HepG2 (cell line): ENCODE measurements around the gene AKR7A3. TPM values are rescaled to one million over a fixed set of nuclear protein-coding genes. Genes with fewer than 3 reads are reported as not detected.

Experiments used
- ATAC-seq: fragments of 200-7000 bp; cut with Tn5 transposase; 3 replicates; pipeline ENCODE4 v1.9.1; 2020; ENCODE audit warnings: mild to moderate bottlenecking, moderate library complexity
- BruUV-seq: library from RNA; stranded (reverse); fragments of 400-500 nt; replicated peaks from 2 replicates; lab custom pipeline; 2021; lab: Mats Ljungman, UMichigan
- CTCF ChIA-PET: fragments of 300-600 bp; formaldehyde crosslinking; extraction: SDS; loops from one replicate; lab custom pipeline; 2021; ENCODE audit warnings: low total read pairs, inconsistent platforms, low intra/inter-chr PET ratio; lab: Yijun Ruan, JAX
- POLR2A ChIA-PET: fragments of 350-600 bp; sonication (Branson Sonifier 250); formaldehyde crosslinking; loops from one replicate; lab custom pipeline; 2020; ENCODE audit warnings: antibody characterized with exemption, inconsistent platforms; lab: Yijun Ruan, JAX
- DNase-seq: peaks from one replicate; pipeline ENCODE4 v3.0.0-alpha.2; 2015; ENCODE audit warnings: low spot score
- FAIRE-seq: peaks from 3 replicates; lab custom pipeline; 2011; peaks lifted over from hg19 to GRCh38; lab: Jason Lieb, UNC
- H2AFZ ChIP-seq: one replicate; pipeline ENCODE4 v1.6.1; 2011; ENCODE audit warnings: low read length, inconsistent platforms
- H3K27ac ChIP-seq: fragments of 300-600 bp; 3 replicates; pipeline ENCODE4 v1.8.0; 2011; ENCODE audit warnings: mixed run types, mild to moderate bottlenecking, mixed read lengths, low read length, inconsistent platforms; ENCODE audit not compliant: insufficient read depth; ENCODE audit errors: extremely low read length
- H3K27me3 ChIP-seq, 2 experiments: fragments of 200-600 bp in 1 of 2; 2 replicates in 1 of 2; 3 replicates in 1 of 2; pipeline versions ENCODE4 v1.6.0 to v1.8.0; 2011; ENCODE audit warnings: low read length in 2 of 2, mild to moderate bottlenecking in 2 of 2, moderate library complexity in 2 of 2, inconsistent platforms in 1 of 2; ENCODE audit not compliant: insufficient read depth in 2 of 2, control insufficient read depth in 1 of 2
- H3K36me3 ChIP-seq, 2 experiments: fragments of 200-600 bp in 1 of 2; replicated peaks in 1 of 2; 2 replicates in 1 of 2; 3 replicates in 1 of 2; pipeline versions ENCODE4 v1.5.1 to v1.8.0; 2011; ENCODE audit warnings: low read length in 2 of 2, inconsistent platforms in 1 of 2; ENCODE audit not compliant: insufficient read depth in 2 of 2, control insufficient read depth in 1 of 2
- H3K4me1 ChIP-seq: 2 replicates; pipeline ENCODE4 v1.5.1; 2012; ENCODE audit warnings: low read length, inconsistent platforms; ENCODE audit not compliant: insufficient read depth
- H3K4me2 ChIP-seq: 2 replicates; pipeline ENCODE4 v1.6.0; 2011; ENCODE audit warnings: low read depth, low read length, inconsistent platforms
- H3K4me3 ChIP-seq, 3 experiments: fragments of 200-600 bp in 1 of 3; sonication (generic), shearing (Covaris generic) in 1 of 3; replicated peaks in 1 of 3; 2 replicates each; pipeline ENCODE4 v1.5.1; 2011 to 2016; ENCODE audit warnings: low read length in 3 of 3, inconsistent platforms in 2 of 3, low read depth in 2 of 3, mild to moderate bottlenecking in 2 of 3, control low read depth in 1 of 3, mixed read lengths in 1 of 3; ENCODE audit not compliant: insufficient read depth in 1 of 3
- H3K79me2 ChIP-seq: one replicate; pipeline ENCODE4 v1.6.1; 2011; ENCODE audit warnings: low read length, inconsistent platforms; ENCODE audit not compliant: insufficient read depth
- H3K9ac ChIP-seq: 2 replicates; pipeline ENCODE4 v1.6.0; 2011; ENCODE audit warnings: mild to moderate bottlenecking, low read depth, low read length, inconsistent platforms; ENCODE audit not compliant: insufficient read depth
- H3K9me3 ChIP-seq: 2 replicates; pipeline ENCODE4 v1.5.1; 2012; ENCODE audit warnings: mild to moderate bottlenecking, low read length
- H4K20me1 ChIP-seq: 2 replicates; pipeline ENCODE4 v1.6.0; 2011; ENCODE audit warnings: inconsistent platforms, mild to moderate bottlenecking, low read length, moderate library complexity; ENCODE audit not compliant: insufficient read depth
- AGO2 ChIP-seq: fragments of 200-400 bp; formaldehyde crosslinking; optimal IDR thresholded peaks from 2 replicates; pipeline ENCODE3; 2017; ENCODE audit warnings: mild to moderate bottlenecking, low read depth, low read length, moderate library complexity
- ARNTL ChIP-seq: sonication (generic); formaldehyde crosslinking; IDR thresholded peaks from 2 replicates; pipeline ENCODE4 v1.4.0; 2020; ENCODE audit warnings: mild to moderate bottlenecking, missing genetic modification reagents
- BRD4 ChIP-seq: sonication (generic); formaldehyde crosslinking; IDR thresholded peaks from 2 replicates; pipeline ENCODE4 v1.4.0; 2020; ENCODE audit warnings: missing genetic modification reagents
- CENPT ChIP-seq: sonication (generic); formaldehyde crosslinking; IDR thresholded peaks from 2 replicates; pipeline ENCODE4 v1.8.0; 2022; ENCODE audit warnings: low read depth, mild to moderate bottlenecking, moderate library complexity, missing genetic modification reagents
- CREBL2 ChIP-seq: sonication (generic); formaldehyde crosslinking; IDR thresholded peaks from 2 replicates; pipeline ENCODE4 v1.8.1; 2023; ENCODE audit warnings: missing genetic modification reagents, mild to moderate bottlenecking, borderline replicate concordance
- FOXO1 ChIP-seq: sonication (generic); formaldehyde crosslinking; IDR thresholded peaks from 2 replicates; pipeline ENCODE4 v1.4.0; 2020; ENCODE audit warnings: missing genetic modification reagents
- KDM5B ChIP-seq: sonication (generic); formaldehyde crosslinking; IDR thresholded peaks from 2 replicates; pipeline ENCODE4 v1.4.0; 2020; ENCODE audit warnings: missing genetic modification reagents, mild to moderate bottlenecking, borderline replicate concordance
- KLF13 ChIP-seq: sonication (generic); formaldehyde crosslinking; IDR thresholded peaks from 2 replicates; pipeline ENCODE4 v1.4.0; 2020; ENCODE audit warnings: mild to moderate bottlenecking, missing genetic modification reagents
- NFRKB ChIP-seq: fragments of 450-650 bp; IDR thresholded peaks from 2 replicates; pipeline ENCODE4 v1.6.1; 2017
- SOX6 ChIP-seq, 2 experiments: fragments of 450-650 bp in 1 of 2; sonication (generic) in 1 of 2; formaldehyde crosslinking in 1 of 2; IDR thresholded peaks; 2 replicates each; pipeline versions ENCODE4 v1.4.0 to v1.6.1; 2017 to 2020; ENCODE audit warnings: antibody characterized with exemption in 1 of 2, mild to moderate bottlenecking in 1 of 2, missing genetic modification reagents in 1 of 2
- ZBTB7B ChIP-seq: sonication (generic); formaldehyde crosslinking; IDR thresholded peaks from 2 replicates; pipeline ENCODE4 v1.4.0; 2020; ENCODE audit warnings: missing genetic modification reagents
- ZNF225 ChIP-seq: sonication (generic); formaldehyde crosslinking; IDR thresholded peaks from 2 replicates; pipeline ENCODE4 v1.4.0; 2020; ENCODE audit warnings: mild to moderate bottlenecking, missing genetic modification reagents
- ZNF235 ChIP-seq: sonication (generic); formaldehyde crosslinking; IDR thresholded peaks from 2 replicates; pipeline ENCODE4 v1.8.1; 2023; ENCODE audit warnings: mild to moderate bottlenecking, missing genetic modification reagents, borderline replicate concordance
- ZNF550 ChIP-seq: sonication (generic); formaldehyde crosslinking; IDR thresholded peaks from 2 replicates; pipeline ENCODE4 v1.4.0; 2020; ENCODE audit warnings: mild to moderate bottlenecking, missing genetic modification reagents, borderline replicate concordance
- ZNF598 ChIP-seq: sonication (generic); formaldehyde crosslinking; IDR thresholded peaks from 2 replicates; pipeline ENCODE4 v1.5.1; 2020; ENCODE audit warnings: mild to moderate bottlenecking, missing genetic modification reagents, borderline replicate concordance
- ZNF713 ChIP-seq: sonication (generic); formaldehyde crosslinking; IDR thresholded peaks from 2 replicates; pipeline ENCODE4 v1.4.0; 2020; ENCODE audit warnings: mild to moderate bottlenecking, missing genetic modification reagents
- ZNF883 ChIP-seq: sonication (generic); formaldehyde crosslinking; IDR thresholded peaks from 2 replicates; pipeline ENCODE4 v1.5.1; 2020; ENCODE audit warnings: mild to moderate bottlenecking, missing genetic modification reagents; ENCODE audit errors: not compliant biosample characterization
- WGBS: methylation state at CpG from one replicate; pipeline ENCODE4 v1.1.6; 2017; ENCODE audit warnings: low lambda C conversion rate; 5-methylcytosine and 5-hydroxymethylcytosine counted together
- in situ Hi-C: cut with HindIII; loops from 2 replicates; pipeline ENCODE4 v1.10.0; 2017; ENCODE audit warnings: low pct_unique_long_range_greater_than_20kb; ENCODE audit not compliant: extremely low pct_ligation_motif_present
- intact Hi-C: fragments of 100-400 bp; cut with micrococcal nuclease; formaldehyde crosslinking; loops from one replicate; pipeline ENCODE4 v1.10.0; 2022; ENCODE audit not compliant: unreplicated experiment
- polyA plus RNA-seq, 8 experiments: library from polyadenylated mRNA; depleted of rRNA in 3 of 8; stranded (reverse) in 7 of 8; unstranded in 1 of 8; fragments of >200 nt; fragmentation: Illumina TruSeq in 4 of 8; extraction: Trizol in 4 of 8; gene quantifications; 2 replicates each; pipeline versions ENCODE4 v1.2.1 to v1.2.3, GENCODE V29; 2011 to 2016; ENCODE audit warnings: low read depth in 4 of 8, missing spikeins in 1 of 8, mixed read lengths in 1 of 8; ENCODE audit not compliant: insufficient read depth in 1 of 8
- total RNA-seq, 5 experiments: library from RNA; depleted of rRNA; stranded (reverse); fragments of >200 nt; fragmentation: Illumina TruSeq; extraction: Trizol; gene quantifications; 2 replicates each; pipeline ENCODE4 v1.2.3, GENCODE V29; 2016; ENCODE audit warnings: low read depth in 1 of 5
- TF ChIP-seq, protein P1 (sequence below): sonication (generic); formaldehyde crosslinking; conservative IDR thresholded peaks from 2 replicates; pipeline ENCODE4 v1.8.1; 2023; ENCODE audit warnings: missing genetic modification reagents

The AKR7A3 gene
- total and polyA plus RNA-seq, 2 of the 13 experiments (the other 11 are each of a cell fraction or from before 2014, with no cell fraction given): 0.58 to 1.00 TPM

DNA sequence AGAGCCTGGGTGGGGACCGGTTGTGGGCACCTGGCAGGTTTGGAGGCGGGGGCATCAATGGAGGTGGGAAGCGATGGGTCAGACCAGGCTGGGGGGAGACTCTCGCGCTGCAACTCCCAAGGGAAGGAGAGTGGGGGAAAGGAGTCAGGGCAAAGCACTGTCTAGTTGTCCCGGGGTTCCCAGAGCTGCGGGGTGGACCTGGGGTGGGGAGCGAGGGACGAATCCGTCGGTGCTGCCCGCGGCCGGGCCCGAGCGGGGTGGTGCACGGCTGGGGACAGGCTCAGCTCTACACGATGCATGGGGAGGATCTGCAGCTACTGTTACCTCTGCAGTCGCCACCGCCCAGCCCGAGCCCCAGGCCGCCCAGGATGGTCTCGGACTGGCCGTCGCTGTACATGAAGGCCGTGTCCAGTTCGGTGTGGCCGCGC, 22.9 kb upstream of the AKR7A3 start:
- ATAC-seq: peak; percentile 50
- BruUV-seq: no TSS peak
- 0 out of 2 replicates have a peak, but pooled peaks have one; percentile 39 for TF ChIP-seq KLF13 (CRISPR knock-in tag)
- 0 out of 2 replicates have a peak, but pooled peaks have one; percentile 73 for TF ChIP-seq ZNF598 (CRISPR knock-in tag)
- TF ChIP-seq BRD4: 0 out of 2 replicates have a peak, but pooled peaks have one; percentile 52
- no peak for TF ChIP-seq NFRKB
- TF ChIP-seq SOX6 (IDR thresholded peaks at IDR 0.05): no peak
- peak; percentile 22; the same call in 1 of the 2 replicates for TF ChIP-seq SOX6 (CRISPR knock-in tag; IDR thresholded peaks at IDR 0.05)
- TF ChIP-seq CREBL2 (CRISPR knock-in tag): 0 out of 2 replicates have a peak, but pooled peaks have one; percentile 39
- peak; percentile 30 for TF ChIP-seq ZNF883 (CRISPR knock-in tag)
- peak; percentile 54 for TF ChIP-seq KDM5B
- TF ChIP-seq, protein P1, sequence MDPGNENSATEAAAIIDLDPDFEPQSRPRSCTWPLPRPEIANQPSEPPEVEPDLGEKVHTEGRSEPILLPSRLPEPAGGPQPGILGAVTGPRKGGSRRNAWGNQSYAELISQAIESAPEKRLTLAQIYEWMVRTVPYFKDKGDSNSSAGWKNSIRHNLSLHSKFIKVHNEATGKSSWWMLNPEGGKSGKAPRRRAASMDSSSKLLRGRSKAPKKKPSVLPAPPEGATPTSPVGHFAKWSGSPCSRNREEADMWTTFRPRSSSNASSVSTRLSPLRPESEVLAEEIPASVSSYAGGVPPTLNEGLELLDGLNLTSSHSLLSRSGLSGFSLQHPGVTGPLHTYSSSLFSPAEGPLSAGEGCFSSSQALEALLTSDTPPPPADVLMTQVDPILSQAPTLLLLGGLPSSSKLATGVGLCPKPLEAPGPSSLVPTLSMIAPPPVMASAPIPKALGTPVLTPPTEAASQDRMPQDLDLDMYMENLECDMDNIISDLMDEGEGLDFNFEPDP (CRISPR knock-in tag): no peak
- peak; percentile 5; the same call in 1 of the 2 replicates for TF ChIP-seq ARNTL (CRISPR knock-in tag)
- TF ChIP-seq AGO2: peak; percentile 39
- peak; percentile 81 for TF ChIP-seq ZNF713 (CRISPR knock-in tag)
- 0 out of 2 replicates have a peak, but pooled peaks have one; percentile 77 for TF ChIP-seq ZNF550 (CRISPR knock-in tag)
- no peak for TF ChIP-seq ZBTB7B (CRISPR knock-in tag)
- TF ChIP-seq ZNF225: peak; percentile 79; the same call in 1 of the 2 replicates
- 0 out of 2 replicates have a peak, but pooled peaks have one; percentile 8 for TF ChIP-seq ZNF235
- no peak for TF ChIP-seq FOXO1 (CRISPR knock-in tag)
- peak; percentile 28; the same call in 1 of the 2 replicates for TF ChIP-seq CENPT (CRISPR knock-in tag)

More for the DNA sequence above, 22.9 kb upstream of the AKR7A3 start:
- no peak overlapping the region for H2AFZ ChIP-seq
- peaks cover 27% of the 10 kb centered on the region for H3K79me2 ChIP-seq
- FAIRE-seq: no peak
- in situ Hi-C loops (no loop called here), intact Hi-C loops (loop anchor here (2.0 kb wide), 1 partner anchor 59 kb away; no protein-coding TSS in a partner anchor)
- H3K4me2 ChIP-seq: peak overlapping the region; percentile 85
- peaks cover 67% of the 10 kb centered on the region for H3K4me1 ChIP-seq
- no peak for DNase-seq
- WGBS: 5% methylated on average over 12 of the region's 29 CpGs
- ChIA-PET CTCF (no interaction called here), POLR2A (interaction anchor here (0.6 to 4.7 kb wide), 10 partner anchors 12 to 342 kb away, joined by 3 to 21 read pairs (median 4); partner anchors contain the start of genes EMC1 and MRTO4)
- H4K20me1 ChIP-seq: no peaks in the 10 kb centered on the region; the same call in 1 of the 2 replicates
- H3K9ac ChIP-seq: peak overlapping the region; percentile 94
- H3K27me3 ChIP-seq: no peaks in the 10 kb centered on the region; a peak in 1 of 5 replicates
- peak overlapping the region; percentile 77 for H3K27ac ChIP-seq
- H3K9me3 ChIP-seq: no peaks in the 10 kb centered on the region
- H3K4me3 ChIP-seq: peak overlapping the region; percentile 85 to 95 (median 93)
- peaks cover 8 to 26% of the 10 kb centered on the region in 2 experiments; a peak in 4 of 5 replicates for H3K36me3 ChIP-seq
